HepG2 (cell line): Measurements from ENCODE around the gene DDX18. TPM values are rescaled to one million over a fixed set of nuclear protein-coding genes. Genes with fewer than 3 reads are reported as not detected.

Source experiments
- CEBPG ChIP-seq: IDR thresholded peaks from 2 replicates; pipeline ENCODE4 v1.6.1; 2016
- EED ChIP-seq: sonication (generic); formaldehyde crosslinking; IDR thresholded peaks from 2 replicates; pipeline ENCODE4 v1.5.0; 2020; ENCODE audit warnings: mild to moderate bottlenecking, missing genetic modification reagents
- FOXJ3 ChIP-seq: sonication (generic); formaldehyde crosslinking; IDR thresholded peaks from 2 replicates; pipeline ENCODE4 v1.4.0; 2020; ENCODE audit warnings: missing genetic modification reagents, mild to moderate bottlenecking, borderline replicate concordance
- GZF1 ChIP-seq: sonication (generic); formaldehyde crosslinking; IDR thresholded peaks from 2 replicates; pipeline ENCODE4 v1.5.1; 2020; ENCODE audit warnings: mild to moderate bottlenecking, missing genetic modification reagents
- HOXA9 ChIP-seq: sonication (generic); formaldehyde crosslinking; IDR thresholded peaks from 2 replicates; pipeline ENCODE4 v1.8.1; 2022; ENCODE audit warnings: missing genetic modification reagents, mild to moderate bottlenecking, moderate library complexity, borderline replicate concordance
- IRF2 ChIP-seq: IDR thresholded peaks from 2 replicates; pipeline ENCODE4 v1.6.1; 2018; ENCODE audit warnings: missing genetic modification reagents, missing compliant biosample characterization
- IRX3 ChIP-seq: sonication (generic); formaldehyde crosslinking; IDR thresholded peaks from 2 replicates; pipeline ENCODE4 v1.8.1; 2023; ENCODE audit warnings: mild to moderate bottlenecking, low read depth, missing genetic modification reagents, borderline replicate concordance
- JUN ChIP-seq: sonication (generic); formaldehyde crosslinking; IDR thresholded peaks from 2 replicates; pipeline ENCODE4 v1.4.0; 2020; ENCODE audit warnings: mild to moderate bottlenecking, missing genetic modification reagents
- MTA1 ChIP-seq: sonication (generic); formaldehyde crosslinking; IDR thresholded peaks from 2 replicates; pipeline ENCODE4 v1.4.0; 2020; ENCODE audit warnings: missing genetic modification reagents, mild to moderate bottlenecking, borderline replicate concordance
- MTF2 ChIP-seq: sonication (generic); formaldehyde crosslinking; IDR thresholded peaks from 2 replicates; pipeline ENCODE4 v1.5.0; 2020; ENCODE audit warnings: missing genetic modification reagents, borderline replicate concordance
- MXD4 ChIP-seq: IDR thresholded peaks from 2 replicates; pipeline ENCODE4 v1.6.1; 2016; ENCODE audit warnings: mild to moderate bottlenecking, missing biosample characterization, missing genetic modification reagents
- MYNN ChIP-seq: sonication (generic); formaldehyde crosslinking; IDR thresholded peaks from 2 replicates; pipeline ENCODE4 v1.4.0; 2020; ENCODE audit warnings: mild to moderate bottlenecking, low read depth, missing genetic modification reagents
- NR2C2 ChIP-seq: sonication (generic); formaldehyde crosslinking; IDR thresholded peaks from 2 replicates; pipeline ENCODE4 v1.4.0; 2020; ENCODE audit warnings: missing genetic modification reagents, mild to moderate bottlenecking, moderate library complexity, borderline replicate concordance
- PLRG1 ChIP-seq: fragments of 450-650 bp; conservative IDR thresholded peaks from 2 replicates; pipeline ENCODE4 v1.6.1; 2016
- POLR2A ChIP-seq, 2 experiments: IDR thresholded peaks; 2 replicates each; pipeline ENCODE4 v1.6.1; 2011; ENCODE audit warnings: low read depth in 2 of 2, low read length in 2 of 2, mild to moderate bottlenecking in 1 of 2, moderate library complexity in 1 of 2; ENCODE audit not compliant: insufficient read depth in 1 of 2
- PPARG ChIP-seq: conservative IDR thresholded peaks from 2 replicates; pipeline ENCODE4 v1.6.1; 2016; ENCODE audit warnings: missing biosample characterization, missing genetic modification reagents
- ZFP90 ChIP-seq: sonication (generic); formaldehyde crosslinking; IDR thresholded peaks from 2 replicates; pipeline ENCODE4 v1.8.0; 2022; ENCODE audit warnings: missing genetic modification reagents, mild to moderate bottlenecking, inconsistent platforms, borderline replicate concordance
- ZNF251 ChIP-seq: sonication (generic); formaldehyde crosslinking; IDR thresholded peaks from 2 replicates; pipeline ENCODE4 v1.9.0; 2021; ENCODE audit warnings: mild to moderate bottlenecking, missing genetic modification reagents
- ZNF3 ChIP-seq: IDR thresholded peaks from 2 replicates; pipeline ENCODE4 v1.7.0; 2017; ENCODE audit warnings: inconsistent platforms
- ZNF329 ChIP-seq: sonication (generic); formaldehyde crosslinking; IDR thresholded peaks from 2 replicates; pipeline ENCODE4 v1.9.0; 2021; ENCODE audit warnings: low read depth, mild to moderate bottlenecking, missing genetic modification reagents
- ZNF530 ChIP-seq: sonication (generic); formaldehyde crosslinking; IDR thresholded peaks from 2 replicates; pipeline ENCODE4 v1.5.0; 2020; ENCODE audit warnings: low read depth, mild to moderate bottlenecking, missing genetic modification reagents
- ZNF563 ChIP-seq: sonication (generic); formaldehyde crosslinking; IDR thresholded peaks from 2 replicates; pipeline ENCODE4 v1.8.0; 2022; ENCODE audit warnings: mild to moderate bottlenecking, moderate library complexity, missing genetic modification reagents
- ZNF747 ChIP-seq: sonication (generic); formaldehyde crosslinking; IDR thresholded peaks from 2 replicates; pipeline ENCODE4 v1.8.1; 2023; ENCODE audit warnings: missing genetic modification reagents, mild to moderate bottlenecking, borderline replicate concordance
- ZNF777 ChIP-seq: sonication (generic); formaldehyde crosslinking; IDR thresholded peaks from 2 replicates; pipeline ENCODE4 v1.4.0; 2020; ENCODE audit warnings: missing genetic modification reagents
- ZSCAN25 ChIP-seq: sonication (generic); formaldehyde crosslinking; IDR thresholded peaks from 2 replicates; pipeline ENCODE4 v1.8.0; 2022; ENCODE audit warnings: mild to moderate bottlenecking, missing genetic modification reagents
- polyA plus RNA-seq, 8 experiments: library from polyadenylated mRNA; depleted of rRNA in 3 of 8; stranded (reverse) in 7 of 8; unstranded in 1 of 8; fragments of >200 nt; fragmentation: Illumina TruSeq in 4 of 8; extraction: Trizol in 4 of 8; gene quantifications; 2 replicates each; pipeline versions ENCODE4 v1.2.1 to v1.2.3, GENCODE V29; 2011 to 2016; ENCODE audit warnings: low read depth in 4 of 8, missing spikeins in 1 of 8, mixed read lengths in 1 of 8; ENCODE audit not compliant: insufficient read depth in 1 of 8
- total RNA-seq, 5 experiments: library from RNA; depleted of rRNA; stranded (reverse); fragments of >200 nt; fragmentation: Illumina TruSeq; extraction: Trizol; gene quantifications; 2 replicates each; pipeline ENCODE4 v1.2.3, GENCODE V29; 2016; ENCODE audit warnings: low read depth in 1 of 5
- TF ChIP-seq, protein P1 (sequence below): sonication (generic); formaldehyde crosslinking; IDR thresholded peaks from 2 replicates; pipeline ENCODE4 v1.8.0; 2022; ENCODE audit warnings: missing genetic modification reagents, mild to moderate bottlenecking, borderline replicate concordance
- TF ChIP-seq, protein P2 (sequence below), 2 experiments: fragments of 450-650 bp in 1 of 2; sonication (generic) in 1 of 2; formaldehyde crosslinking; IDR thresholded peaks; 2 replicates each; pipeline versions ENCODE4 v1.5.0 to v1.8.0; 2020 to 2022; ENCODE audit warnings: mild to moderate bottlenecking in 1 of 2, missing genetic modification reagents in 1 of 2
- TF ChIP-seq, protein P3 (sequence below): sonication (generic); formaldehyde crosslinking; IDR thresholded peaks from 2 replicates; pipeline ENCODE4 v1.4.0; 2020; ENCODE audit warnings: mild to moderate bottlenecking, missing genetic modification reagents

Gene DDX18
- total and polyA plus RNA-seq, 2 of the 13 experiments (the other 11 are each of a cell fraction or from before 2014, with no cell fraction given), result 64.0 to 134 TPM

DNA sequence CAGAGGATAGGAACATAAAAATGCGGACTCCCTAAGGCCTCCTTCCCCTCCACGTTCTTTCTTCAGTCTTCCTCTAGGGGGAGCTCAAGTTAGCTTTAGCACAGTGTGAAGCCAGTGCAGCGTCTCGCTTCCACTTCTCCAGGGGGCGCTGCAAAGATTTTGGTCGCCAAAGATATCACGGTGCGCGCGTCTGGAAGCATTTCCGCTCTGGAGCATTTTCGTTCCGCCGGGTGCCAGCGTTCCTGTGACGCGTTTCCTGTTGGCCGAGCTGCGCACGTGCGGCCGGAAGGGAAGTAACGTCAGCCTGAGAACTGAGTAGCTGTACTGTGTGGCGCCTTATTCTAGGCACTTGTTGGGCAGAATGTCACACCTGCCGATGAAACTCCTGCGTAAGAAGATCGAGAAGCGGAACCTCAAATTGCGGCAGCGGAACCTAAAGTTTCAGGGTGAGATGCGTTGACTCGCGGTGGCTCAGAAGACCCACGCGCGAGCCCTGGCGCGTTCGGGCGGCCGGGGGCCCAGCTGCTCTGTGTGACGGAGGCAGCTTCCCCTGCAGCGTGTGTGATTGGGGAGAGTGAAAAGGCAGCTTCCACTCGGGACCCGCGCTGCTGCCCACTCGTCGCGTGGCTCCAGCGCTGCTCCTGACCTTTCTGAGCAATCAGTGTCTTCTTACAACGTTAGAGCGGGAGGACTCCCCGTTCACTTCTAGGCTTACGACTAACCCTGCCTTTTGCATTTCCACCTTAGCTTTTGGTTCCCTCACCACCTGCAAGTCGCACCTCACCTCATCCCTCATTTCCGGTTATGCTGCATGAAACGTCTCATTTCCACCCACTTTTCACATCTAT, at the start of gene DDX18 (continued):
- TF ChIP-seq CEBPG (CRISPR knock-in tag), result peak; percentile 63
- TF ChIP-seq MXD4 (CRISPR knock-in tag), result peak; percentile 98
- peak; percentile 90; the same call in 1 of the 2 replicates for TF ChIP-seq ZFP90 (CRISPR knock-in tag)
- TF ChIP-seq ZNF251, result no peak
- no peak; the same call in 1 of the 2 replicates for TF ChIP-seq EED (CRISPR knock-in tag)
- TF ChIP-seq, protein P1, sequence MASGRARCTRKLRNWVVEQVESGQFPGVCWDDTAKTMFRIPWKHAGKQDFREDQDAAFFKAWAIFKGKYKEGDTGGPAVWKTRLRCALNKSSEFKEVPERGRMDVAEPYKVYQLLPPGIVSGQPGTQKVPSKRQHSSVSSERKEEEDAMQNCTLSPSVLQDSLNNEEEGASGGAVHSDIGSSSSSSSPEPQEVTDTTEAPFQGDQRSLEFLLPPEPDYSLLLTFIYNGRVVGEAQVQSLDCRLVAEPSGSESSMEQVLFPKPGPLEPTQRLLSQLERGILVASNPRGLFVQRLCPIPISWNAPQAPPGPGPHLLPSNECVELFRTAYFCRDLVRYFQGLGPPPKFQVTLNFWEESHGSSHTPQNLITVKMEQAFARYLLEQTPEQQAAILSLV, result peak; percentile 95
- peak; percentile 79; the same call in 1 of the 2 replicates for TF ChIP-seq GZF1
- TF ChIP-seq, protein P2, sequence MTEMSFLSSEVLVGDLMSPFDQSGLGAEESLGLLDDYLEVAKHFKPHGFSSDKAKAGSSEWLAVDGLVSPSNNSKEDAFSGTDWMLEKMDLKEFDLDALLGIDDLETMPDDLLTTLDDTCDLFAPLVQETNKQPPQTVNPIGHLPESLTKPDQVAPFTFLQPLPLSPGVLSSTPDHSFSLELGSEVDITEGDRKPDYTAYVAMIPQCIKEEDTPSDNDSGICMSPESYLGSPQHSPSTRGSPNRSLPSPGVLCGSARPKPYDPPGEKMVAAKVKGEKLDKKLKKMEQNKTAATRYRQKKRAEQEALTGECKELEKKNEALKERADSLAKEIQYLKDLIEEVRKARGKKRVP (CRISPR knock-in tag; IDR thresholded peaks at IDR 0.05), result peak in 1 of 2 experiments; percentile 89; a peak in 2 of 4 replicates
- no peak for TF ChIP-seq ZNF563 (CRISPR knock-in tag)
- no peak; the same call in 1 of the 2 replicates for TF ChIP-seq FOXJ3 (CRISPR knock-in tag)
- TF ChIP-seq HOXA9 (CRISPR knock-in tag), result peak; percentile 68; the same call in 1 of the 2 replicates
- peak; percentile 84 for TF ChIP-seq ZSCAN25 (CRISPR knock-in tag)
- no peak for TF ChIP-seq MYNN (CRISPR knock-in tag)
- peak; percentile 87; the same call in 1 of the 2 replicates for TF ChIP-seq ZNF747 (CRISPR knock-in tag)
- TF ChIP-seq IRF2 (CRISPR knock-in tag), result peak; percentile 97
- TF ChIP-seq PPARG (CRISPR knock-in tag), result peak; percentile 67
- peak; percentile 91 to 95 for TF ChIP-seq POLR2A (IDR thresholded peaks at IDR 0.05; ENCODE audit: insufficient read depth in 1 of 2, low read depth in 2 of 2, low read length in 2 of 2)
- no peak for TF ChIP-seq ZNF3 (CRISPR knock-in tag)
- TF ChIP-seq JUN (CRISPR knock-in tag), result peak; percentile 71
- no peak for TF ChIP-seq ZNF530
- TF ChIP-seq ZNF777 (CRISPR knock-in tag), result no peak
- peak; percentile 91; the same call in 1 of the 2 replicates for TF ChIP-seq MTA1 (CRISPR knock-in tag)
- peak; percentile 99 for TF ChIP-seq MTF2 (CRISPR knock-in tag)
- TF ChIP-seq NR2C2, result peak; percentile 96
- TF ChIP-seq, protein P3, sequence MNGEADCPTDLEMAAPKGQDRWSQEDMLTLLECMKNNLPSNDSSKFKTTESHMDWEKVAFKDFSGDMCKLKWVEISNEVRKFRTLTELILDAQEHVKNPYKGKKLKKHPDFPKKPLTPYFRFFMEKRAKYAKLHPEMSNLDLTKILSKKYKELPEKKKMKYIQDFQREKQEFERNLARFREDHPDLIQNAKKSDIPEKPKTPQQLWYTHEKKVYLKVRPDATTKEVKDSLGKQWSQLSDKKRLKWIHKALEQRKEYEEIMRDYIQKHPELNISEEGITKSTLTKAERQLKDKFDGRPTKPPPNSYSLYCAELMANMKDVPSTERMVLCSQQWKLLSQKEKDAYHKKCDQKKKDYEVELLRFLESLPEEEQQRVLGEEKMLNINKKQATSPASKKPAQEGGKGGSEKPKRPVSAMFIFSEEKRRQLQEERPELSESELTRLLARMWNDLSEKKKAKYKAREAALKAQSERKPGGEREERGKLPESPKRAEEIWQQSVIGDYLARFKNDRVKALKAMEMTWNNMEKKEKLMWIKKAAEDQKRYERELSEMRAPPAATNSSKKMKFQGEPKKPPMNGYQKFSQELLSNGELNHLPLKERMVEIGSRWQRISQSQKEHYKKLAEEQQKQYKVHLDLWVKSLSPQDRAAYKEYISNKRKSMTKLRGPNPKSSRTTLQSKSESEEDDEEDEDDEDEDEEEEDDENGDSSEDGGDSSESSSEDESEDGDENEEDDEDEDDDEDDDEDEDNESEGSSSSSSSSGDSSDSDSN (CRISPR knock-in tag), result peak; percentile 91
- no peak; the same call in 1 of the 2 replicates for TF ChIP-seq ZNF329 (CRISPR knock-in tag)
- TF ChIP-seq IRX3 (CRISPR knock-in tag), result no peak
- no peak for TF ChIP-seq PLRG1
